ENCODE results near the gene SMIM41. TPM values are rescaled to one million over a fixed set of nuclear protein-coding genes. Genes with fewer than 3 reads are reported as not detected.

The SMIM41 gene
- polyA plus RNA-seq, 1 donor from 2014 or later, result not detected

DNA sequence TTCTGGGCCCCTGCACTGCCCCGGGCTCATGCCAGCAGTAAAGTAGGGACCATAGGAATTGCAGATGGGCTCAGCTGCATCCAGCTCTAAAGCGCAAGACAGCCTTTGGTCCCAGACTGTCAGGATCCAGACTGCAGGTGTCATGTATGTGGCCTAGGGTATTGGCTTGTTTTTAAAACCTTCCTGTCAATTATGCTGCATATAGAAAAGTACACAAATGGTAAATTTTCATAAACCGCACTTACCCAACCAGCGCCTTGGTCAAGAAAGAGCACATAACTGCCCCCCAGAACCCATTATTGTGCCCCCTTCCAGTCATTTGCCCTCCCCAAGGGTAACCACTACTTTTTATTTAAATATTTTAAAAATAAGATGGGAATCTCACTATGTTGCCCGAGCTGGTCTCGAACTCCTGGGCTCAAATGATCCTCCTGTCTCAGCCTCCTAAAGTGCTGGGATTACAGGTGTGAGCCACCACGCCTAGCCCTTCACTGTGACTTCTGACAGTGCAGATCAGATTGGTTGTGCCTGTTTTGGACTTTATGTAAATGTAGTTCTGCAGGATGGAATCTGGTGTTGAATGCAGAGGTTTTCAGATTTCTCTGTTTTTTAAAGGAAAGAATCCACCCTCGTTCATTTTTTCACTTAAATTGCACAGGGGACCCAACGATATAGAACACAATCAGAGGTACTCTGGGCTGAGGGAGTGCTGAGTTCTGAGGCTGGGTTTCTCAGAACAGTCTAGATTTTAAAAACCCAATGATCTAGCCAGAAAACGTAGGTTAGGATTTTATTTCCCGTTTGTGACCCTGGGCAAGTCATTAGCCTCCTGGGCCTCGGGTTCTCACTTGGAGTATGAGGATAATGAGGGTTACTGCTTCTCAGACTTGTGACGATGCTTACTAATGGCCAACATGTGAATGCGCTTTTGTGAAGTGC is 21.6 kb upstream of the SMIM41 start:
- Histone ChIP-seq H4K20me1 (ENCODE audit: insufficient read depth) (no peaks in the 10 kb centered on the region), H3K4me3 (ENCODE audit: low read length) (no peak overlapping the region), H3K36me3 (ENCODE audit: insufficient read depth, low read length) (no peaks in the 10 kb centered on the region), H3K4me2 (ENCODE audit: low read length) (no peak overlapping the region), H3K27ac (ENCODE audit: low read length) (peak overlapping the region; percentile 57), H3K9ac (ENCODE audit: low read length) (no peak overlapping the region), H3K27me3 (ENCODE audit: insufficient read depth, low read depth, low read length) (no peaks in the 10 kb centered on the region), H3F3A (ENCODE audit: insufficient read depth, low read length, poor library complexity, severe bottlenecking) (no peaks in the 10 kb centered on the region), H3K9me2 (ENCODE audit: insufficient read depth, low read length) (no peaks in the 10 kb centered on the region), H3K9me3 (ENCODE audit: low read length) (no peaks in the 10 kb centered on the region), H3K79me2 (replicated peaks; ENCODE audit: insufficient read depth, low read length) (no peaks in the 10 kb centered on the region), H2AFZ (ENCODE audit: low read depth, low read length) (no peak overlapping the region)
- TF ChIP-seq RAD21 (conservative IDR thresholded peaks at IDR 0.05) (no peak), EP300 (conservative IDR thresholded peaks at IDR 0.05; ENCODE audit: poor library complexity, severe bottlenecking) (no peak), POLR2AphosphoS5 (IDR thresholded peaks at IDR 0.05) (no peak), TAF1 (IDR thresholded peaks at IDR 0.05; ENCODE audit: low read depth) (no peak), EZH2 (IDR thresholded peaks at IDR 0.05; ENCODE audit: borderline replicate concordance, insufficient read depth, low read length, poor library complexity, severe bottlenecking) (no peak), MXI1 (conservative IDR thresholded peaks at IDR 0.05; ENCODE audit: poor library complexity, severe bottlenecking) (no peak), SMC3 (conservative IDR thresholded peaks at IDR 0.05; ENCODE audit: poor library complexity) (no peak)
- TF ChIP-seq, protein P1, sequence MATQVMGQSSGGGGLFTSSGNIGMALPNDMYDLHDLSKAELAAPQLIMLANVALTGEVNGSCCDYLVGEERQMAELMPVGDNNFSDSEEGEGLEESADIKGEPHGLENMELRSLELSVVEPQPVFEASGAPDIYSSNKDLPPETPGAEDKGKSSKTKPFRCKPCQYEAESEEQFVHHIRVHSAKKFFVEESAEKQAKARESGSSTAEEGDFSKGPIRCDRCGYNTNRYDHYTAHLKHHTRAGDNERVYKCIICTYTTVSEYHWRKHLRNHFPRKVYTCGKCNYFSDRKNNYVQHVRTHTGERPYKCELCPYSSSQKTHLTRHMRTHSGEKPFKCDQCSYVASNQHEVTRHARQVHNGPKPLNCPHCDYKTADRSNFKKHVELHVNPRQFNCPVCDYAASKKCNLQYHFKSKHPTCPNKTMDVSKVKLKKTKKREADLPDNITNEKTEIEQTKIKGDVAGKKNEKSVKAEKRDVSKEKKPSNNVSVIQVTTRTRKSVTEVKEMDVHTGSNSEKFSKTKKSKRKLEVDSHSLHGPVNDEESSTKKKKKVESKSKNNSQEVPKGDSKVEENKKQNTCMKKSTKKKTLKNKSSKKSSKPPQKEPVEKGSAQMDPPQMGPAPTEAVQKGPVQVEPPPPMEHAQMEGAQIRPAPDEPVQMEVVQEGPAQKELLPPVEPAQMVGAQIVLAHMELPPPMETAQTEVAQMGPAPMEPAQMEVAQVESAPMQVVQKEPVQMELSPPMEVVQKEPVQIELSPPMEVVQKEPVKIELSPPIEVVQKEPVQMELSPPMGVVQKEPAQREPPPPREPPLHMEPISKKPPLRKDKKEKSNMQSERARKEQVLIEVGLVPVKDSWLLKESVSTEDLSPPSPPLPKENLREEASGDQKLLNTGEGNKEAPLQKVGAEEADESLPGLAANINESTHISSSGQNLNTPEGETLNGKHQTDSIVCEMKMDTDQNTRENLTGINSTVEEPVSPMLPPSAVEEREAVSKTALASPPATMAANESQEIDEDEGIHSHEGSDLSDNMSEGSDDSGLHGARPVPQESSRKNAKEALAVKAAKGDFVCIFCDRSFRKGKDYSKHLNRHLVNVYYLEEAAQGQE (IDR thresholded peaks at IDR 0.05; ENCODE audit: borderline replicate concordance), result no peak
- TF ChIP-seq, protein P2, sequence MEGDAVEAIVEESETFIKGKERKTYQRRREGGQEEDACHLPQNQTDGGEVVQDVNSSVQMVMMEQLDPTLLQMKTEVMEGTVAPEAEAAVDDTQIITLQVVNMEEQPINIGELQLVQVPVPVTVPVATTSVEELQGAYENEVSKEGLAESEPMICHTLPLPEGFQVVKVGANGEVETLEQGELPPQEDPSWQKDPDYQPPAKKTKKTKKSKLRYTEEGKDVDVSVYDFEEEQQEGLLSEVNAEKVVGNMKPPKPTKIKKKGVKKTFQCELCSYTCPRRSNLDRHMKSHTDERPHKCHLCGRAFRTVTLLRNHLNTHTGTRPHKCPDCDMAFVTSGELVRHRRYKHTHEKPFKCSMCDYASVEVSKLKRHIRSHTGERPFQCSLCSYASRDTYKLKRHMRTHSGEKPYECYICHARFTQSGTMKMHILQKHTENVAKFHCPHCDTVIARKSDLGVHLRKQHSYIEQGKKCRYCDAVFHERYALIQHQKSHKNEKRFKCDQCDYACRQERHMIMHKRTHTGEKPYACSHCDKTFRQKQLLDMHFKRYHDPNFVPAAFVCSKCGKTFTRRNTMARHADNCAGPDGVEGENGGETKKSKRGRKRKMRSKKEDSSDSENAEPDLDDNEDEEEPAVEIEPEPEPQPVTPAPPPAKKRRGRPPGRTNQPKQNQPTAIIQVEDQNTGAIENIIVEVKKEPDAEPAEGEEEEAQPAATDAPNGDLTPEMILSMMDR (IDR thresholded peaks at IDR 0.05; ENCODE audit: poor library complexity, severe bottlenecking), result no peak

DNA sequence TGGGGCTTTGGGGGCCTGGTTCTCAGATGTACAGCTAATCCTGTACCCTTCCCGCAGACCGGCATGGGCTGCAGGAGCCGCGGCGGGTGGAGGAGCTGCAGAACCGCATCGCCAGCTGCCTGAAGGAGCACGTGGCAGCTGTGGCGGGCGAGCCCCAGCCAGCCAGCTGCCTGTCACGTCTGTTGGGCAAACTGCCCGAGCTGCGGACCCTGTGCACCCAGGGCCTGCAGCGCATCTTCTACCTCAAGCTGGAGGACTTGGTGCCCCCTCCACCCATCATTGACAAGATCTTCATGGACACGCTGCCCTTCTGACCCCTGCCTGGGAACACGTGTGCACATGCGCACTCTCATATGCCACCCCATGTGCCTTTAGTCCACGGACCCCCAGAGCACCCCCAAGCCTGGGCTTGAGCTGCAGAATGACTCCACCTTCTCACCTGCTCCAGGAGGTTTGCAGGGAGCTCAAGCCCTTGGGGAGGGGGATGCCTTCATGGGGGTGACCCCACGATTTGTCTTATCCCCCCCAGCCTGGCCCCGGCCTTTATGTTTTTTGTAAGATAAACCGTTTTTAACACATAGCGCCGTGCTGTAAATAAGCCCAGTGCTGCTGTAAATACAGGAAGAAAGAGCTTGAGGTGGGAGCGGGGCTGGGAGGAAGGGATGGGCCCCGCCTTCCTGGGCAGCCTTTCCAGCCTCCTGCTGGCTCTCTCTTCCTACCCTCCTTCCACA is 20.7 kb upstream of the SMIM41 start:
- H3K4me3 ChIP-seq (ENCODE audit: low read length), result no peak overlapping the region
- H3K79me2 ChIP-seq (replicated peaks; ENCODE audit: insufficient read depth, low read length), result no peaks in the 10 kb centered on the region
- no peaks in the 10 kb centered on the region for H3K9me2 ChIP-seq (ENCODE audit: insufficient read depth, low read length)
- no peak overlapping the region for H2AFZ ChIP-seq (ENCODE audit: low read depth, low read length)
- no peaks in the 10 kb centered on the region for H4K20me1 ChIP-seq (ENCODE audit: insufficient read depth)
- peak overlapping the region; percentile 57 for H3K27ac ChIP-seq (ENCODE audit: low read length)
- no peak for TF ChIP-seq RAD21 (conservative IDR thresholded peaks at IDR 0.05)
- TF ChIP-seq POLR2AphosphoS5 (IDR thresholded peaks at IDR 0.05), result no peak
- TF ChIP-seq, protein P2 (IDR thresholded peaks at IDR 0.05; ENCODE audit: poor library complexity, severe bottlenecking), result no peak
- TF ChIP-seq EP300 (conservative IDR thresholded peaks at IDR 0.05; ENCODE audit: poor library complexity, severe bottlenecking), result no peak
- H3F3A ChIP-seq (ENCODE audit: insufficient read depth, low read length, poor library complexity, severe bottlenecking), result no peaks in the 10 kb centered on the region
- H3K27me3 ChIP-seq (ENCODE audit: insufficient read depth, low read depth, low read length), result no peaks in the 10 kb centered on the region
- H3K36me3 ChIP-seq (ENCODE audit: insufficient read depth, low read length), result no peaks in the 10 kb centered on the region
- H3K4me2 ChIP-seq (ENCODE audit: low read length), result no peak overlapping the region
- peak overlapping the region; percentile 39 for H3K9ac ChIP-seq (ENCODE audit: low read length)
- H3K9me3 ChIP-seq (ENCODE audit: low read length), result no peaks in the 10 kb centered on the region
